SKM-1 treated with dmso at 0.1 percent for 144 hours (cell line): Measurements from ENCODE around the gene ABCA5.

Experiments used
- DNase-seq: peaks from one replicate; lab custom pipeline; 2025; ENCODE audit not compliant: unreplicated experiment; lab: John Stamatoyannopoulos, UW

Gene ABCA5

DNA sequence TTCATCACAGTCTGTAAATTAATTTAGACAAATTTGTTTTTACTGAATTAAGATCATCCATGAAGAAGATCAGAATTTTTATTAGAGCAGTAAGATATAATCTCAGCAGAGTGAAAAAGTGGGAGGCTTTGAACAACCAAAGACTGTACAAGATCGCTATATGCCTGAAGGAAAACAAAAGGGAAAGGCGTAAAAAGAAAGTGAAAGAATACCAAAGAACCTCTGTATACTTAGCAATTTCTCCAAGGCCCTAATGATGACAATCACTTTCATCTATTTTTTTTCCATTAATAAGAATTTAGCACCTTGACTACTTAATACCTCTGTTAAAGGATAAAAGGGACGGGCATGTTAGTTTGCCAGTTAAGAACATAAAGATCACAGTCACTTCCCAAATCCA is 59.7 kb downstream of the ABCA5 start:
- no peak for DNase-seq

GRCh38 chr17:69265873-69266272 is 61.1 kb downstream of the ABCA5 start:
- no peak for DNase-seq

GRCh38 chr17:69254187-69254586 is 72.7 kb downstream of the ABCA5 start:
- no peak for DNase-seq

GRCh38 chr17:69250641-69251040 is 76.3 kb downstream of the ABCA5 start:
- DNase-seq: no peak

DNA sequence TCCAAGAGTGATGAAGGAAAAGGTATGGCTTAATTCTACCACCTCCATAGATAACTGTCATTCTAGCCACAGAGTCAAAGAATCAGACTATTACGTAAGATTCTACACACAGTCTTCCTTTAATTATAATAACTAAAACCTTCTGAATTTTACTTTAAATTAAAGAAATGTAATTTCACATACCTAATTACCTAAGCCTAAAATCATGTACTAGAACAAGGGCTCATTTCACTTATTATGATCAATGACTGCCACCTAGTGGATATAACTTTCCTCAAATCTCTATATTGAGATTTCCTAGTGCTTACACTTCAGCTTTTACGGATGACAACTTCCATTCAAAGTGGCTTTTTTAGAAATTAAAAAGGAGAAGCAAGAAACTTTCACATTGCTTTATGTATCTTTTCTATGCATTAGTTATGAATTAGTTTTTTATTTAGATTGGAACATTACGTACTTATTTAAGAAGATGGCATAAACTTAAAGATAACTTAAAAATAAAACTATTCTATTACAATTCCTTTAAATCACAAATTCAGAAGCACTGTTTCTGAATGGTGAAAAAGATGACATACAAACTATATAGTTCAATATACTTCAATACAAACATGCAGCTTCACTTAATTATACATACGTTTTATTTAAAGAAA is 80.1 kb downstream of the ABCA5 start:
- DNase-seq: peak; percentile 37

DNA sequence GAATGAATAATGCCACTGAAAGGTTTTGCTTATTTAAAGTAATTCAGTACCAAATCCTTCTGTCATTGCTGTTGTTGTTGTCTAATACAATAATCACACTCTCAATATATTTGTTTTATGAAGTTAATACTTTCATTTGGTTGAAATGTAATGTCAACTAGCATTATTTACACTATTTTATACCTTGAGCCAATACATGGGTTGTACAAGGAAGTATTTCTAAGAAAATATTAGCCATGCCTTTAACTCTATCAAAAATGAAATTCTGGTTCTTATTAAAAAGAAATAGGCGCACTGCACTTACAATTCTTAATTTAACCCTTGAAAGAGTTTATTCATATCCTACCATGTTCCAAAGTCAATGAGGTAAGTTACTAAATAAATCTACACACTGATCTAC is 80.7 kb downstream of the ABCA5 start:
- DNase-seq: no peak

DNA sequence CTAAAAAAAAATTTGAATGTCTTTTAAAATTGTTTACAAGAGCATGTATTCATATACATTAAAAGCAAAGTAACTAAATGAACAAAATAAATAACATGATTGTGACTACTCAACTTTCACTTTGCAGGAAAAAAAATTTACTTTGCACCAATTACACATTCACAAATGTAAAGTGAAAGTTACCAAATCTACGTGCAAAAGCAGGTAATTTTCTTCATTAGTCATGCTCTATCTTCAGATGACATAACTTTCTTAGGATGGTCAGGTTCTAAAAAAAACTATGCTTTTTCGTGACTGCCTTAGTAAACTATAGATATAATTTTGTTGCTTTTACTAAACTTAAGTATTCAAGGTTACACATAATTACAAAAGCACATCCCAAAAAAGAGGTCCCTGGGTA is 81.3 kb downstream of the ABCA5 start:
- no peak for DNase-seq

- DNase-seq: no peak
Measured at GRCh38 chr17:69239611-69240600, 87.0 kb downstream of the ABCA5 start.

DNA sequence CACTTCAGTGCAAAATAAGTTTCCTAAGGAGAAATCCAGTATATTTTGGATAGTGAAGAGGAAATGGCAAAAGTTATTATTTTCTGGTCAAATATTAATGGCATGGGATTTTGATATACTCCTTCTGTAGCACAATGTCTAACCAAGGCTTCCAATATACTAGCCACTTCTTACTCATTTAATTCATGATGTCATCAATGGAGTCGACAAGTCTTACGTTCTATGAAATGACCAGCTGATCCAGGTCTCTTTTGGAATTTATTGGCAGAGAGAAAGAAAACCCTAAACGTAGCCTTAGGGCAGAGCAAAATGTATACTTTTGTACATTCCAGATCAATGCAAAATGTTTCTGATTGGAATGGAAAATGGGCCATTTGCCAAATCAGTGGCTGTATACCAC is 90.0 kb downstream of the ABCA5 start:
- DNase-seq: no peak

GRCh38 chr17:69236464-69236863 is 90.5 kb downstream of the ABCA5 start:
- DNase-seq: no peak

- DNase-seq: peak; percentile 70
Measured at GRCh38 chr17:69235338-69236058, 91.4 kb downstream of the ABCA5 start.

DNA sequence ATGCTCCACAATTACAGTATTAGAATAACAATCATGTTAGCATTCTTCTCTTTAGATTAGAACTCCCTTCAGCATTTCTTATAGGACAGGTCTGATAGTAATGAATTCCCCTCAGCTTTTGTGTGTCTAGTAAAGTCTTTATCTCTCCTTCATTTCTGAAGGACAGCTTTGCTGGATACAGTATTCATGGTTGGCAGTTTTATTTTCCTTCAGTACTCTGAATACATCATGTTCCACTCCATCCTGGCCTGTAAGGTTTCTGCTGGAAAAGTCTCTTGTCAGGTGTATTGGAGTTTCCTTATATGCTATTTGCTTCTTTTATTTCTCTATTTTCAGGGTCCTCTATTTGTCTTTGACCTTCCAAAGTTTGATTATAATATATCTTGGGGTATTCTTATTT is 94.3 kb downstream of the ABCA5 start:
- DNase-seq: no peak

DNA sequence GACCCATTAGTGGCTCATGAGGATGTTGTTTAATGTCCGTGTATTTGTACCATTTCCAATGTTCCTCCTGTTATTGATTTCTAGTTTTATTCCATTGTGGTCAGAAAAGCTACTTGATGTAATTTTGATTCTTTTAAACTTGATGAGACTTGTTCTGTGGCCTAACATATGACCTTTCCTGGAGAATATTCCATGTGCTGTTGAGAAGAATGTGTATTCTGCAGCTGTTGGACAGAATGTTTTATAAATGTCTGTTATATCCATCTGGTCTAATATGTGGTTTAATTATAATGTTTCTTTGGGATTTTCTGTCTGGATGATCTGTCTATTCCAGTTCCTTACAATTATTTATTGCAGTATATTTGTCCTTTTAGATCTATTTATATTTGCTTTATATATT is 95.4 kb downstream of the ABCA5 start:
- no peak for DNase-seq

GRCh38 chr17:69230939-69231338 is 96.0 kb downstream of the ABCA5 start:
- no peak for DNase-seq

DNA sequence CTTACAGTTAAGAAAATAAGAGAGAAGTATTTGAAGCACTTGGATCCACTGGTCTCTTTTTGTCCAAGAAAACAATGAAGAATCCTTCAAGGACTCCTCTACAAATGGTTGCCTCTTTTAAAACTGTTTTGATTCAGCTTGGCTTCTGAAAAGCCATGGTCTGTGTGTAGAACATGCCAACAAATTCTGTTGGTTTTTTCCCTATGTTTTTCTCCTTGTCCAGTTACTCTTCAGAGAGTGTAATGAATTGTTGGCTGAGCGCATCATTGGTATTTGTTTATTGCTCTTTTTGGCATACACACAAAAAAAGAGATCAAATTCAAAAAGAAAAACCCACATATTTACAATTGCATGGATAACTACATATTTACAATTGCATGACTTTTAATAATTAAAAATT is 98.4 kb downstream of the ABCA5 start, which contains the start of gene ABCA10:
ABCA10 (minus strand) TSS at position 249 of the 400 bp plus-strand sequence. CDS start 3,466 bp downstream, outside the sequence.
- no peak for DNase-seq

DNA sequence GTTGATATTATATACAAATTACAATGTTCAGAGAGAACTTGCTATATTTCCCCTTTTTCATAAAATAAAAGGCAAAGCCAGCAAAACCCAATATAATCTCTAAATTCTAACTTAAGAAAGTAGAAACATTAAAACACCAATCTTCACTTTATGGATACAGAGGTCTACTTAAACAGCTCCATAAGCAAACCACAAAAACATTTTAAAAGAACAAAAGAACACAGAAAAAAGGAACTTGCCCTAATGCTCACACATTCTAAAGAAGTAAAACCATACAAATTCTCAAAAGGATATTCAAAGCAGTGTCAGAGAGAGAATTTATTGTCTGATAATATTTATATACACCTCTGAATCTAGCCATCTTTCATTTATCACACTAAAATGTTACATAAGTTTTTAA is 98.9 kb downstream of the ABCA5 start:
- DNase-seq: no peak

- DNase-seq: no peak
Measured at GRCh38 chr17:69227541-69227940, 99.4 kb downstream of the ABCA5 start.

GRCh38 chr17:69223809-69224208 is 103.1 kb downstream of the ABCA5 start:
- no peak for DNase-seq

DNA sequence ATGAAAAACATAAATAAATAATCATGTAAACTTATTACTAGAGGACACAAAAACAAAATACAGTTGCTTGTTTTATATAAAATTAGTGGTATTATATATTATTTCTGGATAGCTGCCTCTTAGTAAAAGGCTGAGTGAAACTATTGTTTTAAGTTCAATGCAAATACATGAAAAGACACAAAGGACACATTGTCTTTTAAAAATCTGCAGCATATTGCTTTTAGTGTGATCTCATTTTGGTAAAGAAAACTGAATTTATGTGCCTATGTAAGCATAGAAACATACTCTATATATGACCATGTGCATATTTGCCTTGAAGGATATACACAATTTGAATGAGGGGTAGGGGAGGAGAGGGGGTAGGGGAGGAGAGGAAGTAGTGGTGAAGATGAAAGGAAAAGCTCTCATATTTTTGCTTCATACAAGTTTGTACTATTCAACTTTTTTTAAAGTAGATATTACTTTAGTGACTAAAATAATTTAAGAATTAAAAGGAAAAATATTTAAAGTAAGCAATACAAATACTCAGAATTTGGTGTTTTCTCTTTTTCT is 104.2 kb downstream of the ABCA5 start:
- no peak for DNase-seq

DNA sequence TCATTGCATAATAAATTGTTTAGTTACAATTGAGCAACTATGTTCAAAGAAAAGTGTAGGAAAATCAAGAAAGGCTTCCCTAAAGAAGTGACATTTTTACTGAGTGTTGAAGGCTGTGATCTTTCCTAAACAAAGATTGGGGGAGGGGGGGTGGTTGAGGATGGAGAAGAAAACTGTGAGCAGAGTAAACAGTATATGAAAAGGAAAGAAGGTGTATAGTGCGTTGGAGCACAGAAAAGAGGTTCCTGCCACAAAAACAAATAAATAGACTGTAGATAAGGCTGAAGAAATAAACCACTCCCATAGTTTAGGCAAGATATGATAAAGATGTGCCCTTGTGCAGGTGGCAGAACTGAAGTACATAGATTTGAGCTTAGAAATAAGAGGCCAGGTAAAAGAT is 106.8 kb downstream of the ABCA5 start:
- DNase-seq: no peak

DNA sequence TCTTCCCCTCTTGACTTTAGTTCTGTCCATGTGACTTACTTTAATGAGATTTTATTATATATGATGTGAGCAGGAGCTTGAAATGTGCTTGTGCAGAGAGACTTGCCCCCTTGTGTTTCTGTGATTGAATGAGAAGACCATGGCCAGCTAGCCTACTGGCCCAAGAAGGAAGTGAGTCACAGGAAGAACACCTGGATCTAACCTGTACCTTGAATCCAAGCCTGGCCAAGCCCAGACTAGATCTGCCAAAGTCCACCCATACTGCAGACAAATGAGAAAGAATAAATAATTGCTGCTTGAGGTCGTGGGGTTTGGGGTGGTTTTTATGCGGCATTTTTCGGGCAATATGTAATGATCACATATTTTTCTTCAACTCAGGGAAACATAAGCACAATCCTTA is 107.9 kb downstream of the ABCA5 start:
- DNase-seq: no peak
